ENCODE data around the gene VPS13A.
"Not testable (repeated sequence)": the region's sequence is repeated elsewhere in the genome, so short reads cannot be mapped to it uniquely, and the experiment has no call there.

VPS13A gene

DNA sequence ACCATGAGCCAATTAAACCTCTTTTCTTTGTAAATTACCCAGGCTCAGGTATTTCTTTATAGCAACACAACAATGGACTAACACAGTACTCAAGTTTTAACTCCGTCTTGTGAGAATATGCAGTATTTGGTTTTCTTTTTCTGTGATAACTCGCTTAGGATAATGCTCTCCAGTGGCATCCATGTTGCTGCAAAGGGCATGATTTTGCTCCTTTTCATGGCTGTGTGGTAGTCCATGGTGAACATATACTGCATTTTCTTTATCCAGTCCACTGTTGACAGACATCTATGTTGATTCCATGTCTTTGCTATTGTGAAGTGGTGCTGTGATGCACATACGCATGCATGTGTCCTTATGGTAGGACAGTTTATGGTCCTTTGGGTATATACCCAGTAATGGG lies 10.9 kb downstream of the VPS13A start:
- no peak for DNase-seq

DNA sequence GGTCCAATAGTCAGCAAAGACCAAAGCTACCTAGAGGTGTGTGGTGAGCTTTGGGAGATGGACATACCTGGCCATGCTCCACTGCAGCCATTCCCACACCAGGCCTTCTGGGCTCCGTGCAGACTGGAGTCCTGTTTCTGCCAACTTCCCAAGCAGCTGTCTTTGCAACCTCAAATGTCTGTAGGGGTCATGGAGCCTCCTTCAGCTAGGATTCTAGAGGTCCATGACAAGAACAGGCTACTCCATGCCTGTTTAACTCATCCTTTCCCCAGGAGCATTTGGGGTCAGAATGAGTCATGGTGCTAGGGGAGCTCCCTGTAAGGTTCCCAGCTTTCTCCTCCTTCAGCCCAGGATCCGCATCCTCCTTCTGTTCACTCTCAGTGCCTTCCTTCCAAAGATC lies 17.1 kb downstream of the VPS13A start:
- no peak for DNase-seq

DNA sequence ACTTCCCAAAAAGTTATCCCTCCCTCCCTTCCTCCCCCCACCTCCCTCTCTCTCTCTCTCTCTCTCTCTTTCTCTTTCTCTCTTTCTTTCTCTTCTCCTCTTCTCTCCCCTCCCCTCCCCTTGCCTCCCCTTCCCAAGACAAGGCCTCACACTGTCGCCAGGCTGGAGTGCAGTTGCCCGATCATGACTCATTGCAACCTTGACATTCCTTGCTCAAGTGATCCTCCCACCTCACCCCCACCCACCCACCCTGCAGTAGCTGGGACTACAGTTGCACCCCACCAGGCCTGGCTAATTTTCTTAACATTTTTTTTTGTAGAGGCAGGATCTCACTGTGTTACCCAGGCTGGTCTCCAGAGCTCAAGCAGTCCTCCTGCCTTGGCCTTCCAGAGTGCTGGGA lies 32.8 kb downstream of the VPS13A start:
- no peak for DNase-seq

- no peak for DNase-seq
These were observed 34.2 kb downstream of the VPS13A start for GRCh38 chr9:77211561-77211960.

DNA sequence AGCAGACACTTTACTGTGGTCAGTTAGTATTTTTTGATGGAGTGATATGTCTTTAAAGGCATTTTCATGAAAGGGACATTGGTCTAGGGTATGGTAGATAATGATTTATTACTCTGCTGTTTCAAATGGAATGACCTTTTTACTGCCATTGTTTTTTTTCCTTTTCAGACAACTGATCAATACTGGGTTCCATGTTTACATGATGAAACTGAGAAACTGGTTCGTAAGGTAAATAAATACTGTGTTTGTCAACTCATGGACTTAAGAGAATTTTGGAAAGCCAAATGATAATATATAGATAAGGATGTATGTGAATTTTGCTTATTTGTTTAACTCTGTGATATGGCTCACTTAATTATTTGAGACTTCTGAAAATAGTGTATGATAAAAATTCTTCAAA lies 35.5 kb downstream of the VPS13A start:
- DNase-seq = no peak

DNA sequence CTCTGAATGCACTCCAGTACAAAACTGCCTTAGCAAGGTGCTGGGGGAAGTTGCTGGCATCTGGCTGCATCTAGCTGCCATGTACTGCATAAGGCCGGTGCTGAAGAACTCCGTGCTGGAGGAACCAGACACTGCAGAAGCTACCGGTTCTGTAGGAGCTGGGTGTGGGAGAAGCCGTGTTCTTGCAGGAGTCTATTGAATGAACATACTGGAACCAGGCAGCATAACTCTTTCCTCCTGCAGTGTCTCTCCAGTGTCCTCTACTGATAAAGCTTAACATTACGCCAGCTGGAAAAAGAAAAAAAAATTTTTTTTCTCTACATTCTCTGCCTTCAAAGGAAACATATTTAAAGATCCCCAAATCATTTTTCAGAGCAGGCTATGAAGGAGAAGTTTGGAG lies 38.5 kb downstream of the VPS13A start:
- DNase-seq = no peak

- DNase-seq = no peak
These were observed 41.3 kb downstream of the VPS13A start for GRCh38 chr9:77218612-77219011.

GRCh38 chr9:77221431-77221830 lies 44.1 kb downstream of the VPS13A start:
- no peak for DNase-seq

DNA sequence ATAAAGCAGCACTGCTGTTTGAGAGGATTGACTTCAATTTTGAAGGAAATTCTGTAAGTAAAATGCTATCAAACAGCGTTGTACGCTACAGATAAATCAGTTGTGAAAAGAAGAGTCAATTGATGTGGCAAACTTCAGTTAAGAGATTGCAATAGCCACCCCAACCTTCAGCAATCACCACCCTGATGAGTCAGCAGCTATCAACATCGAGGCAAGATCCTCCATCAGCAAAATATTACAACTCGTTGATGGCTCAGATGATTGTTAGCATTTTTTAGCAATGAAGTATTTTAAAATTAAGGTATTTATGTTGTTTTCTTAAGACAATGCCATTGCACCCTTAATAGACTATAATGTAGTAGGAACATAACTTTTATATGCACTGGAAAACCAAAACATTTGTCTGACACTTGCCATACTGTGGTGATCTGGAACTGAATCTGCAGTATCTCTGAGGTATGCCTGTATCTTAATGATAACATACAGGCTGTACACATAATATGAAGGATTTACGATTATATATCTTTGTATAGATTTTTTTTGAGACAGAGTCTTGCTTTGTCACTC lies 47.5 kb downstream of the VPS13A start:
- no peak for DNase-seq

GRCh38 chr9:77236693-77237092 lies 59.4 kb downstream of the VPS13A start:
- no peak for DNase-seq

- DNase-seq = no peak
These were observed 60.6 kb downstream of the VPS13A start for GRCh38 chr9:77237896-77238295.

- no peak for DNase-seq
These were observed 73.7 kb downstream of the VPS13A start for GRCh38 chr9:77251050-77251449.

GRCh38 chr9:77257275-77257674 lies 79.9 kb downstream of the VPS13A start:
- DNase-seq = no peak

GRCh38 chr9:77261605-77262004 lies 84.3 kb downstream of the VPS13A start:
- no peak for DNase-seq

GRCh38 chr9:77267762-77268161 lies 90.4 kb downstream of the VPS13A start:
- not testable (repeated sequence) for DNase-seq

- DNase-seq = no peak
These were observed 93.8 kb downstream of the VPS13A start for GRCh38 chr9:77271023-77271690.

GRCh38 chr9:77276799-77277198 lies 99.5 kb downstream of the VPS13A start:
- peak; percentile 17 for DNase-seq

- DNase-seq = no peak
These were observed 100.4 kb downstream of the VPS13A start for GRCh38 chr9:77277719-77278118.

GRCh38 chr9:77283991-77284390 lies 106.7 kb downstream of the VPS13A start:
- no peak for DNase-seq

DNA sequence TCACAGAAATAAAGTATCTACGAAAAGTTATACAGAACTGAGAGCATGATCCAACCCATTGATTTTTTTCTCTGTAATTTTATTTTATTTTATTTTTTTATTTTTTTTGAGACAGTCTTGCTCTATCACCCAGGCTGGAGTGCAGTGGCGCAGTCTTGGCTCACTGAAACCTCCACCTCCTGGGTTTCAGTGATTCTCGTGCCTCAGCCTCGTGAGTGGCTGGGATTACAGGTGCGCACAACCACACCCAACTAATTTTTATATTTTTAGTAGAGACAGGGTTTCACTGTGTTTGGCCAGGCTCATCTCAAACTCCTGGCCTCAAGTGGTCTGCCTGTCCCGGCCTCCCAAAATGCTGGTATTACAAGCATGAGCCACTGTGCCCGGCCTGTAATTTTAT lies 107.3 kb downstream of the VPS13A start:
- no peak for DNase-seq

DNA sequence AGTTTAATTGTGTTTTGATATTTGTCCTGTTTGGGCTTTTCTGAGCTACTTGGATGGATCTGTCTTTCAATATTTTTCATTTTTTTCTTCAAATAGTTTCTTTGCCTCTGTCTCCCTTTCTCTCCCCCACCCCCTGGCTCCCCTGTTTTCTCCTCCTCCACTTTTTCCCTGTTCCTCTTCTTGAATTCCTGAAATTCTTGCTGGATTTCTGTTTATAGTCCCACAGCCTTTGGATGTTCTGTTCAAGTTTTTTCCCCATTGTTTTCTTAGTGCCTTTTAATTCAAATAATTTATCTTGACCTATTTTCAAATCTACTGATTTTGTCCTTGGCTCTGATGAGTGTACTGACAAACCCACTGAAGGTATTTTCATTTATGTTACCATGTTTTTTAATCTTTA lies 113.0 kb downstream of the VPS13A start:
- DNase-seq = no peak

GRCh38 chr9:77291714-77292113 lies 114.4 kb downstream of the VPS13A start:
- DNase-seq = peak; percentile 40

DNA sequence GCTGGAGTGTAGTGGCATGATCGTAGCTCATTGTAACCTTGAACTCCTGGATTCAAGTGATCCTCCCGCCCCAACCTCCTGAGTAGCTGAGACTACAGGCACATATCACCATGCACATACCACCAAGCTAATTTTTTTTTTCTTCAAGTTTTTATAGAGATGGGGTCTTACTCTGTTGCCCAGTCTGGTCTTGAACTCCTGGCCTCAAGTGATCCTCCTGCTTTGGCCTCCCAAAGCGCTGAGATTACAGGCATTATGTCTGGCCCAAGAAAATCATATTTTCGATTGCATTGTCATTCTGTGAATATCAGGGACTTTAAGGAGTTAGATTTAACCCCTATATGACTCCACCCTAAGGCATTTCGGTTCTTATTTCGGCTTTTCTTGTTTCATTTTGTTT lies 116.6 kb downstream of the VPS13A start:
- DNase-seq = no peak

DNA sequence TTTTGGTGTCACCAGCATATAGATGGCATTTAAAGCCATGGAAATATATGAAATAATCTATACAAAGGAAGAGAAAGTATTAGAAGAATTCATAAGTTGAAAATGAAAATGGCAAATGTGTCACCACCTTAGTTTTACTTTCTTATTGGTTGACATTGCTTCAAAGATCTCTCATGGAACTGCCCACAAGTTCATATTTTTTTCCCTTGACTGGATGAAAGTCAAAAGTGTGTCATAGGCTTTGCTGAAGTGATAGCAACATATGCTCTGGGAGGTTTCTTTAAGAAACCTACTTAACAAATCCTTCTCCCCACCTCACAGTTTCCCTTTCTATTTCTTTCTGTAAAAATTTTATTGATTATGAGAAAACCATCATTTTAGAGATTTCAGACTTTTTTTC lies 127.2 kb downstream of the VPS13A start:
- DNase-seq = no peak

Measured in NCI-H82 (cell line).